GM21737 (cell line): ENCODE data around the gene HSPB1.
"Not testable (repeated sequence)": the region's sequence is repeated elsewhere in the genome, so short reads cannot be mapped to it uniquely, and the experiment has no call there.

Experiments
- ATAC-seq: cut with Tn5 transposase; IDR thresholded peaks from one replicate; pipeline ENCODE4 v1.9.1; 2021; ENCODE audit warnings: mild to moderate bottlenecking, moderate library complexity; ENCODE audit not compliant: unreplicated experiment

The HSPB1 gene

GRCh38 chr7:76329479-76329878 lies 27.0 kb downstream of the HSPB1 start:
- ATAC-seq = no peak

- no peak for ATAC-seq
Observed at GRCh38 chr7:76330261-76330660, 27.8 kb downstream of the HSPB1 start.

DNA sequence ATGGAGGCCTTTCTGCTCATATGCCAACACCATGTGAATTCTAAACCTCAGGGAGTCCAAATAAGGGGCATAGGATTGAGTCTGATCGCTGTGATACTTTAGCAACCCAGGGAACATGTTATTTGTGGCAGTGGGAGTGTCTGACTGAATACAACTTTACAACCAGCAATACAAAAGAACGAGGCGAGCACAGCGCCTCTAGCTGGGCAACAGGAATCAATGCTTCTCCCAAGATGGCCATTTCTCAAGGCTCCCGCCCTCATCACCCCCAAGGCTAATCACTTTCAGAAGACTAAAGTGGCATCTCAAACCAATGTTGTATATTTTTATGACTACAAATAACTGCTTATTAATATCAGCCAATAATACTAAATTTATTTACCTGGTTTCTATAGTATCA lies 28.2 kb downstream of the HSPB1 start:
- ATAC-seq = no peak

DNA sequence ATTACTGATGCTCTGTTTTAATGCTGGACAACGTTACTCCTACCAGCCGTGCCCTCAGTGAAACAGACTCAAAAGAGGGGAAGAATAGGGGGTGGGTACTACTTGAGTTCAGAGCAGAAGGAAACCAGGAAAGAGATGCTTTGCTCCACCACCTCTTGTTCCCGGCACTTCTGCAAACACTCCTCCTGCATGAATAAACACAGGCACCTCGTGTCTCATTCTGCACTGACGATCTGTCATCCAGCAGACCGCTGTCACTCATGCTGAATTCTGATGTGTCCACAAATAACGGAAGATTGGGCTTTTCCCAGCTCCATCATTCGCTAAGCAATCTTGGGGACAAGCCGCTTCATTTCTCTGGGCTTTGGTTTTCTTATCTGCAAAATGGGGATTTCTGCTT lies 29.6 kb downstream of the HSPB1 start:
- ATAC-seq = no peak

GRCh38 chr7:76333511-76334101 lies 31.1 kb downstream of the HSPB1 start:
- ATAC-seq = no peak

DNA sequence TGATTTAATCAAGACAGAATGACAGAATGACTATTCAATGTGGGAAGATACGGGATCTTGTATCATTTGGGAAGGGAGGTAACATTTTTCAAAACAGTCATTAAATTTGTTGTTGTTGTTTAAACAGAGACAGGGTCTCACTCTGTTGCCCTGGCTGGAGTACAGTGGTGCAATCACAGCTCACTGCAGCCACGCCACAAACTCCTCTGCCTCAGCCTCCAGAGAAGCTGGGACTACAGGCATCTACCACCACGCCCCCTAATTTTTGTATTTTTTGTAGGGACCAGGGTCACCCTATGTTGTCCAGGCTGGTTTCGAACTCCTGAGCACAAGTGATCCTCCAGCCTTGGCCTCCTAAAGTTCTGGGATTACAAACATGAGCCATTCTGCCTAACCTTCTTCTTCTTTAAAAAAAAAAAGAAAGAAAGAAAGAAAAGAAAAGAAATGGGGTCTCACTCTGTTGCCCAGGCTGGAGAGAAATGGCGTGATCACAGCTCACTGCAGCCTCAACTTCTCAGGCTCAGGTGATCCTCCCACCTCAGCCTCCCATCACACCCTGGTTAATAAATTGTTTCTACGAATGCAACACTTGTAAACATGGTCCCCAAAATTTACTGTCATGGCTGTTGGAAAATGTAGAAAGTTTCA lies 32.0 kb downstream of the HSPB1 start:
- no peak for ATAC-seq

DNA sequence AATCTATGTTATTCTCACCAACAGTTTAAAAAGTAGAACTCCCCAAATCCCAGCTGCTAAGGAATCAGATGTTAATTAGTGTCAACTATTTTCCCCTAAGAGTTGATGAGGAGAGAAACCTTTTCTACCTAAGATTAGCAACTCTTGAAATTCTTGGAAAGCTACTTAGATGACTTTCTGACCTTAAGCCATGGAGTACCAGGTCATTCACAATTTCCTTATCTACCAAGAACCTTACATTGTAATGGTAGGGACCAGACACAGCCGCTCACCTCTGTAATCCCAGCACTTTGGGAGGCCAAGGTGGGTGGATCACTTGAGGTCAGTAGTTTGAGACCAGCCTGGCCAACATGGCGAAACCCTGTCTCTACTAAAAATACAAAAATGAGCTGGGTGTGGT lies 32.9 kb downstream of the HSPB1 start:
- not testable (repeated sequence) for ATAC-seq

- no peak for ATAC-seq
Observed at GRCh38 chr7:76336094-76336493, 33.6 kb downstream of the HSPB1 start.

DNA sequence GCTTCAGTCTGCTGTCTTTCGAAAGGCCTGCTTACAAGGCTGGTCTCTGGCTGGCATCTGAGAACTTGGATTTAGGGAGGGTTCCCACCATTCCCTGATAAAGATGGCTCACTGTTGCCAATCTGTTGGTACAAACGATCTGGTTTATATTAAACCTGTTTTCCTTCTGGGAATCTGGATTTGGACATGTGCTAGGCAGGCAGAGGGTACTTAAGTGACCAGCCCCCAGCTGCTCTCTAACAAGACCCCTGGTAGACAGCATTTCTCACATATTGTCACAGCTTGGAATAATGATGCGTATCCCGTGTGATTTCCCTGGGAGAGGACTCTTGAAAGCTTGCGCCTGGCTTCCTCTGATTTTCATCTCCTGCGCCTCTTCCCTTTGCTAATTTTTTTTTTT lies 34.7 kb downstream of the HSPB1 start:
- ATAC-seq = no peak

GRCh38 chr7:76338298-76339084 lies 36.0 kb downstream of the HSPB1 start:
- ATAC-seq = no peak

GRCh38 chr7:76340617-76341131 lies 38.2 kb downstream of the HSPB1 start:
- ATAC-seq = no peak

DNA sequence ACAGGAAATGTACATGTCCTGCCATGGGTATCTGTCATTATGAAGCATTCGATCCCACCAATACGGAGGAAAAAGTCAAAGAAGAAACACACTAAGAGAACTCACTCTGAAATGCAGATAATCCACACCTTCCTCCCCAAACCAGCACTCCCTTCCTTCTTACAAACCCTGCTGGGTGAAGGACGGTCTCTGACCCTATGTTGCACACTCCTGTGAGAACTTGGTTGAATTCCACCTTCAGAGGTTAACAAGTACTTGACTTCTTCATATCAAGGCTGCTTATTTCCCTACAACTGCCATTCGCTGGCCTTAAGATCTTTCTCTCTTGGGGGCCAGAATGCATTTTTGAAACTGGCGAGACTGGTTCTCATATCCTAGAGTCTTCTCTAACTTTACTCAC lies 39.7 kb downstream of the HSPB1 start:
- ATAC-seq = no peak

- no peak for ATAC-seq
Observed at GRCh38 chr7:76343294-76343930, 40.9 kb downstream of the HSPB1 start.

- no peak for ATAC-seq
Observed at GRCh38 chr7:76343931-76344321, 41.5 kb downstream of the HSPB1 start.

- ATAC-seq = no peak
Observed at GRCh38 chr7:76346097-76346496, 43.6 kb downstream of the HSPB1 start.

DNA sequence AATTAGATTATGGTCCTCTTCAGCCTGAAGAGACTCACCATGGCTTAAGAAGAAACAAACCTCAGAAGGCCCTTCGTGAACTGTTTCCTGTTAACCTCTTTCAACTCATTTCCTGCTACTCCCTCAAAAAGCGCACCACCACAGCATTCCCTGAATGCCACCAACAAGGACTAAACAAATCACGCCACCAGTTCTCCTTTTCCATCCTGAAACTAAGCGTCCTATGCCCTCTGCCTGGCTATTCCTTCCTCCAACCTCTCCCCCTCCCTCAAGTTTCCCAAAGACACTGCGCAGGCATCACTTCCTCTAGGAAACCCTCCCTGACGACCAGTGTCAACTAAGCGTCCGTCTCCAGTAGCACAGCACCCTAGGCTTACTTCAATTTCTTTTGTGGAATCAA lies 44.3 kb downstream of the HSPB1 start:
- ATAC-seq = no peak

DNA sequence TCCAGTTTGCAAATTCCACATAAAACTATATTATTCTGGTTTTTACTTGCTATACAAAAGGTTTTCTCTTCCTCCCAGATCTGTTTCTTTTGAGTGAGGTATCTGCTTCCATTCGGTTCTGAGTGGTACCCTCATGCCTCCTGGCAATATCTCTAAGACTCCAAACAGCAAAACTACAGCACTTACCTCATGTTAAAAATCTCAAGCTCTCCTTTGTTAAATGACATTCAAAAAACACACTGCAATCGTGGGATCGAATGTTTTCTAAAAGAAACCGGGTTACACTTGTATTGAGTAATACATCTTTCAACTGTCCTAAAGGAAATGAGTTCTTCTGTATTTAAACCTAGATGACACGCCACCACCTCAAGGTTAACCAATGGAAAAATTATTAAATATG lies 45.2 kb downstream of the HSPB1 start:
- ATAC-seq = no peak

DNA sequence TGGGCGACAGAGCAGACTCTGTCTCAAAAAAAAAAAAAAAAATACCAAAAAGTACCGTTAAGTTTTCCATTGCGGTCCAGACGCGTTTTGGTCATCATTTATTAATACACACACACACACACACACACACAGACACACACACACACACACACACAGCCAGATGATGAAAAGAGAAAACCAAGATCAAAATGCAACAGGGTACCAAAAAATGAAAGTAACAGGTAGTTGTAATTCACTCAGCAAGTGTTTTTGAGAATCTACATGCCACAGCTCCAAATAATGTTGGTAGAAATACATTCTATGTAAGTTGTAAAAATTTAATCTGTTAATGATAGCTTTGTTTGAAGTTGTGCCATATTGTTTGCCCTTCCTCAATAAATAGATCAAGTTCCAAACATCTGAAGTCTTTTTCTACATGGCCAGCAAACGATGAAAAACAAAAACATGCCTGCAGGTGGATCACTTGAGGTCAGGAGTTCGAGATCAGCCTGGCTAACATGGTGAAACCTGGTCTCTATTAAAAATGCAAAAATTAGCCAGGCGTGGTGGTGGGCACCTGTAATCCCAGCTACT lies 46.9 kb downstream of the HSPB1 start:
- no peak for ATAC-seq

GRCh38 chr7:76351372-76351771 lies 48.9 kb downstream of the HSPB1 start:
- ATAC-seq = no peak

- ATAC-seq = no peak
Observed at GRCh38 chr7:76352193-76352592, 49.7 kb downstream of the HSPB1 start.

- no peak for ATAC-seq
Observed at GRCh38 chr7:76353744-76354143, 51.3 kb downstream of the HSPB1 start.
